Right lobe of liver (tissue), 4 donors: ENCODE data around the gene MYO16.

ENCODE experiments used
- POLR2A ChIP-seq: fragments of 450-650 bp; IDR thresholded peaks from one replicate; pipeline ENCODE4 v1.6.1; 2017; ENCODE audit warnings: antibody characterized with exemption, mild to moderate bottlenecking
- TF ChIP-seq, protein P1 (sequence below), 4 donors: fragments of 200-600 bp in 3 of 4; fragments of 450-650 bp in 1 of 4; IDR thresholded peaks; one replicate each; pipeline versions ENCODE4 v1.5.1 to v1.8.0; 2016 to 2022; ENCODE audit warnings: antibody characterized with exemption in 4 of 4, mild to moderate bottlenecking in 2 of 4
- donor health status: DM: no; HTN: no; CAD: no.
- donor health status: DM: no; HTN: no; CAD: no.
- donor health status: DM: no; HTN: yes; CAD: no.

DNA sequence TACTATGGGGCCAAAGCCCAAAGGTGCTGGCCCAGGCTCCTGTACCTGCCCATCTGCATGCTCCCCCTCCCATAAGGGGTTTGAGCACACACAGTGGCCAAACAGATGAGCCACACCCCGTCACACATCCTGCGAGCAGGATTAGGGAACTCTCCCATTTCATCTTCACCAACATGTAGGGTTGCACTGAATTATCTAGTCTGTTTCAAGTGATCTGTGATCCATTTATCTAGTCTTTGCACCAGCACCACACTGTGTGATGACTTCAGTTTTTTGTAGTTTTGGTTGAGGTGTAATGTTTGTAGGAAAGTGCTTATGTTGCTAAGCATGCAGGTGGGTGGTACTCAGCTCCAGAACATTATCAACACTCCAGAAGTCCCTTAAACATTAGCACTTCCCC, 249.3 kb downstream of the MYO16 start:
- TF ChIP-seq, protein P1, sequence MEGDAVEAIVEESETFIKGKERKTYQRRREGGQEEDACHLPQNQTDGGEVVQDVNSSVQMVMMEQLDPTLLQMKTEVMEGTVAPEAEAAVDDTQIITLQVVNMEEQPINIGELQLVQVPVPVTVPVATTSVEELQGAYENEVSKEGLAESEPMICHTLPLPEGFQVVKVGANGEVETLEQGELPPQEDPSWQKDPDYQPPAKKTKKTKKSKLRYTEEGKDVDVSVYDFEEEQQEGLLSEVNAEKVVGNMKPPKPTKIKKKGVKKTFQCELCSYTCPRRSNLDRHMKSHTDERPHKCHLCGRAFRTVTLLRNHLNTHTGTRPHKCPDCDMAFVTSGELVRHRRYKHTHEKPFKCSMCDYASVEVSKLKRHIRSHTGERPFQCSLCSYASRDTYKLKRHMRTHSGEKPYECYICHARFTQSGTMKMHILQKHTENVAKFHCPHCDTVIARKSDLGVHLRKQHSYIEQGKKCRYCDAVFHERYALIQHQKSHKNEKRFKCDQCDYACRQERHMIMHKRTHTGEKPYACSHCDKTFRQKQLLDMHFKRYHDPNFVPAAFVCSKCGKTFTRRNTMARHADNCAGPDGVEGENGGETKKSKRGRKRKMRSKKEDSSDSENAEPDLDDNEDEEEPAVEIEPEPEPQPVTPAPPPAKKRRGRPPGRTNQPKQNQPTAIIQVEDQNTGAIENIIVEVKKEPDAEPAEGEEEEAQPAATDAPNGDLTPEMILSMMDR (IDR thresholded peaks at IDR 0.05): no peak
- no peak for TF ChIP-seq POLR2A
